ENCODE data around the gene HOXC6. TPM values are rescaled to one million over a fixed set of nuclear protein-coding genes. Genes with fewer than 3 reads are reported as not detected.

Gene HOXC6
- total and polyA plus RNA-seq, 8 donors = 0.14 to 0.41 (median 0.28) TPM; not detected in 2

DNA sequence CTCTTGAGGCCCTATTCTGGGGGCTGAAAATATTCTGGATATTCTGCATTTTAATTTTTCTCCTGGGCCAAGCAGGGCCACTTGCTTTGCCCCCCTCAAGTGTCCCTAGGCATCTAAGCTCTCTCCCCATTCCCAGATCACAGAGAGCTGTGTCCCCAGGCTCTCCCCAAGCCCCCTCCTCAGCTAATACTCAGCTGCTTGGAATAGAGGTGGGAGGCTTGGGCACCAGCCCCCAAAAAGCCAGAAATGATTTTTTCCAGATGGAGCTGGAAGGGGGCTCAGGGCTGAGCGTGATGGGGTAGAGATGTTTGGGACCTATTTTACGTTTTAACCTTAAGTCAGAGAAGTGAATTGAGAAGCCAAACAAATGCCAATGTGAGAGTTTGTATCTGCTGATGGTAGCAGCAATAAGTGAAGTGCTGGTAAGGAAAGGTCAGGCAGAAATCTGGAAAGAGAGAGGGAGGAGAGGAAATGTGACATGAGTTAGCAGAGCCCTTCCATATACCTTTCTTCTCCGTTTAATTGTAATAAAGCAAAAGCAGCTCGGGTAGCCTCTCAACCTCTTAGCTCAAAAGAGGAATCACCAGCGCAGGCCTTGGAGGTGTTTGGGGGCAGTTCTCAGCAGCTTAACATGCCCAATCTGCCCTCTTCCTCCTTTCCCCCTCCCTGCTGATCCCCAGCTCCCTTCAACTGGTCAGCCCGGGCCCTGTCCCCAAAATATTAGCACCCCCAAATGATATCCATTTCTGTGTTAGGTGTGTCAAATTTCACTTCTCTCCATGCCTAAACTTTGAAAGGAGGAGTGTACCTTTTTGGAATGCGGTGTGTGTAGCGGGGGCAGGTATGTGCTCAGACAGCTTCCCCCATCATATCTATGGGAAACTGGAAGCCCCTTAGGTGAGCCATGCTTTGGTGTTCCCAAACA, 5.0 kb upstream of the HOXC6 start:
- no peaks in the 10 kb centered on the region for H3K9me3 ChIP-seq
- DNase-seq (no peak), FAIRE-seq (no peak), ATAC-seq (no peak)
- no peaks in the 10 kb centered on the region for H3K4me1 ChIP-seq
- WGBS, 2 donors = 40 to 48% methylated on average over 8 of the region's 8 CpGs
- TF ChIP-seq, protein P1, sequence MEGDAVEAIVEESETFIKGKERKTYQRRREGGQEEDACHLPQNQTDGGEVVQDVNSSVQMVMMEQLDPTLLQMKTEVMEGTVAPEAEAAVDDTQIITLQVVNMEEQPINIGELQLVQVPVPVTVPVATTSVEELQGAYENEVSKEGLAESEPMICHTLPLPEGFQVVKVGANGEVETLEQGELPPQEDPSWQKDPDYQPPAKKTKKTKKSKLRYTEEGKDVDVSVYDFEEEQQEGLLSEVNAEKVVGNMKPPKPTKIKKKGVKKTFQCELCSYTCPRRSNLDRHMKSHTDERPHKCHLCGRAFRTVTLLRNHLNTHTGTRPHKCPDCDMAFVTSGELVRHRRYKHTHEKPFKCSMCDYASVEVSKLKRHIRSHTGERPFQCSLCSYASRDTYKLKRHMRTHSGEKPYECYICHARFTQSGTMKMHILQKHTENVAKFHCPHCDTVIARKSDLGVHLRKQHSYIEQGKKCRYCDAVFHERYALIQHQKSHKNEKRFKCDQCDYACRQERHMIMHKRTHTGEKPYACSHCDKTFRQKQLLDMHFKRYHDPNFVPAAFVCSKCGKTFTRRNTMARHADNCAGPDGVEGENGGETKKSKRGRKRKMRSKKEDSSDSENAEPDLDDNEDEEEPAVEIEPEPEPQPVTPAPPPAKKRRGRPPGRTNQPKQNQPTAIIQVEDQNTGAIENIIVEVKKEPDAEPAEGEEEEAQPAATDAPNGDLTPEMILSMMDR (IDR thresholded peaks at IDR 0.05) = no peak
- H3K36me3 ChIP-seq = no peaks in the 10 kb centered on the region
- no peak overlapping the region for H3K4me3 ChIP-seq
- intact Hi-C loops (cut with DNase I) = no loop called here
- H3K27me3 ChIP-seq = peaks cover 0 to 42% (median 7%) of the 10 kb centered on the region in 4 donors
- H3K27ac ChIP-seq = no peak overlapping the region

DNA sequence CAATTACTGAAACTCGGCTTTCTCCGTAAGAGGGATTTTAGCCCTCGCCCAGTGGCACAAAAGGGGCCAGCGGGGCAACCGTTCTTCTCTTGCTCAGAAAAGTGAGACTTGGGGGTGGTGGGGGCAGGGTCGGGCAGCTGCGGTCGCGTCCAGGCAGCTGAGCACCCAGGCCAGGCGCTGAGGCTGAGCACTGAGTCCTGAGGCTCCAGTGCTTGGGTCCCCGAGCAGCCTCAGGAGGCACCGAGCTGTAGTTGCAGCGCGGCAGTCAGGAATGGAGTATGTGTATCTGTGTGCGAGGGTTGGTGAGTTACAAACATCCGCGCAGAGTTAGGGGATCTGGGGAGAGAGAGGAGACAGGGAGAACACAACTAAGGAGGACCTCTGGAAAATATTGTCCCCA, 4.1 kb upstream of the HOXC6 start:
- ATAC-seq (no peak), FAIRE-seq (no peak), DNase-seq (no peak)
- WGBS, 2 donors = 24 to 32% methylated on average over 17 of the region's 17 CpGs
- TF ChIP-seq, protein P1 (IDR thresholded peaks at IDR 0.05) = no peak
- intact Hi-C loops (cut with DNase I) = no loop called here
- no peaks in the 10 kb centered on the region for H3K36me3 ChIP-seq
- no peaks in the 10 kb centered on the region for H3K9me3 ChIP-seq
- H3K27ac ChIP-seq = no peak overlapping the region
- H3K4me3 ChIP-seq = no peak overlapping the region
- peaks cover 0 to 50% (median 7%) of the 10 kb centered on the region in 4 donors for H3K27me3 ChIP-seq
- no peaks in the 10 kb centered on the region for H3K4me1 ChIP-seq

DNA sequence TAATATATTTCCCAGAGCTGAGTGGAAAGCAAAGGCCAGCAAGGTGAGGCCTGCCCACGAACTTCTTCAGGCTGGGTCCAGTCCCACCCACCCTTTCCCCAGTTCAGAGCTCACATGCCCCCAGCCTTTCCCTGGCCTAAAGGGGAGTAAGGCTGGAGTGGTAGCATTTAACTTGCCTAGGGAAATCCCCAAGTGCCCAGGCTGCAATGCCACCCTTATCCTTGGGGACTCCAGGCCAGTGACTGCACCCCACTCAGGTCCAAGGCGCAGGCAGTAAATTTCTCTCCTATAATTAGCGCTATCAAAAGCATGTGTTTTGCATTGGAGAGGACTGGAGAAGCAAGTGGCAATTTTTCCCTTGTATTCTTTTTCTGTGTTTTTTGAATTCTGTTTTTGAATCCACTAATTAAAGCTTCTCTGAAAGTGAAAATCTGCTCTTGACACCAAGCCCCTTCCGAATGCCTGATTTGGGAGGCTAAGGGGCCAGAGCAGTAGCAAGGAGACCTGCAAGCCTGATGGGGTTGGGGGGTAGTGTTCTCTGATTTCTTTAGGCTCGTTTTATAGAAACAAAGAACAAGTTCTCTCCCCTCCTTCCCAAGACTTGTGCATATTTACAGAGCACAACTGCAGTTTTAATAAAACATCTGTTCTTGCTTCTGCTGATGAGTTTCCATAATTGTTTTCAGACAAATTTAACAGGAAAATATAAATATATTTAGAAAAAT, 3.5 kb upstream of the HOXC6 start:
- DNase-seq (no peak), FAIRE-seq (no peak), ATAC-seq (no peak)
- WGBS, 2 donors = 49 to 51% methylated on average over 5 of the region's 5 CpGs
- no peaks in the 10 kb centered on the region for H3K9me3 ChIP-seq
- no peak overlapping the region for H3K27ac ChIP-seq
- peaks cover 0 to 52% (median 8%) of the 10 kb centered on the region in 4 donors for H3K27me3 ChIP-seq
- intact Hi-C loops (cut with DNase I) = no loop called here
- H3K4me1 ChIP-seq = no peaks in the 10 kb centered on the region
- H3K4me3 ChIP-seq = no peak overlapping the region
- H3K36me3 ChIP-seq = no peaks in the 10 kb centered on the region
- TF ChIP-seq, protein P1 (IDR thresholded peaks at IDR 0.05) = no peak

DNA sequence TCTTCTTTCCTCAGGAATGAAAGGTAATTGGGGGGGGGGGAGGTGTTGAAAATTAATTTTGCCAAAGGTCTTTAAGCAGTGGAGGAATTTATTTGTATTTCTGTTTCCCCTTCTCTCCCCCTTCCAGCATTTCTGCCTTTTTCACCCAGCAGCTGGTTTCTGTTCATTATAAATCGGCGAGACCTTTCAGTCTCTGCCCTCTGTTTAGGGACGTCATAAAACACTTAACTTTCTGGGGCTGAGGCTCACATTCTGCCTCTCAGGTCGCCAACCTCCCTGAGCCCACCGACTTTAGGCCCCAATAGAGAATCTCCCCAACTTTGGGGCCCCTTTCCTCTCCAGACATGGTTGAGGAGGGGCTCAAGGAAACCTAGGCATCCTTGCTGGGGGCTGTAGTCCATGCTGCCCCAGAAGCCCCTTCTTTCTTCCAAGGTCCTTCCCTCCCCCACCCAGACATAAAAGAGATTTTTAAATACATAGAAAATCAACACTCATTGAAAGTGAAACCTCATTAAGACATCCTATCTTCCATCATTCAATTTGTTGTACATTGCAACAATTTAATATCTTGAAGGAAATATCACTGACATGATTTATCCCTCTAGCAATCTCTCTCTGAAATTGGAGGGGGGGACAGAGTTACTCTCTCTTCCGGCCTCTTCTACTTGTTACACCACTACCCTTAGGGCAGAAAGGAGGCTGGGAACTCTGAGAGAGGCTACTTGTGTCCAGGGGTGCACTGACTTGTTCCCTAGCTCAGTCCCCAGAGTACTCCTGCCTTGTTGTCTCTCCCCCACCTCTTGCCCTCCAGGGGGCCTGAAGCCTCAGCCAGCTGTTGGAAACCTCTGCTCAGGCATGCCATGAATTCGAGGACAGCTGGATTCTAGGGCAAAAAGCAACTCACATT, 2.5 kb upstream of the HOXC6 start:
- Histone ChIP-seq H3K4me3 (no peak overlapping the region), H3K36me3 (no peaks in the 10 kb centered on the region), H3K4me1 (no peaks in the 10 kb centered on the region), H3K9me3 (no peaks in the 10 kb centered on the region), H3K27ac (no peak overlapping the region), H3K27me3 (peaks cover 0 to 62% (median 11%) of the 10 kb centered on the region in 4 donors)
- ATAC-seq = no peak
- FAIRE-seq = no peak
- DNase-seq = no peak
- 38 to 45% methylated on average over 7 of the region's 7 CpGs for WGBS, 2 donors
- intact Hi-C loops (cut with DNase I) = no loop called here
- TF ChIP-seq, protein P1 (IDR thresholded peaks at IDR 0.05) = no peak
